Measurements from ENCODE around the gene FSTL5. TPM values are rescaled to one million over a fixed set of nuclear protein-coding genes. Genes with fewer than 3 reads are reported as not detected.

The FSTL5 gene
- total RNA-seq = not detected in 2 replicates

DNA sequence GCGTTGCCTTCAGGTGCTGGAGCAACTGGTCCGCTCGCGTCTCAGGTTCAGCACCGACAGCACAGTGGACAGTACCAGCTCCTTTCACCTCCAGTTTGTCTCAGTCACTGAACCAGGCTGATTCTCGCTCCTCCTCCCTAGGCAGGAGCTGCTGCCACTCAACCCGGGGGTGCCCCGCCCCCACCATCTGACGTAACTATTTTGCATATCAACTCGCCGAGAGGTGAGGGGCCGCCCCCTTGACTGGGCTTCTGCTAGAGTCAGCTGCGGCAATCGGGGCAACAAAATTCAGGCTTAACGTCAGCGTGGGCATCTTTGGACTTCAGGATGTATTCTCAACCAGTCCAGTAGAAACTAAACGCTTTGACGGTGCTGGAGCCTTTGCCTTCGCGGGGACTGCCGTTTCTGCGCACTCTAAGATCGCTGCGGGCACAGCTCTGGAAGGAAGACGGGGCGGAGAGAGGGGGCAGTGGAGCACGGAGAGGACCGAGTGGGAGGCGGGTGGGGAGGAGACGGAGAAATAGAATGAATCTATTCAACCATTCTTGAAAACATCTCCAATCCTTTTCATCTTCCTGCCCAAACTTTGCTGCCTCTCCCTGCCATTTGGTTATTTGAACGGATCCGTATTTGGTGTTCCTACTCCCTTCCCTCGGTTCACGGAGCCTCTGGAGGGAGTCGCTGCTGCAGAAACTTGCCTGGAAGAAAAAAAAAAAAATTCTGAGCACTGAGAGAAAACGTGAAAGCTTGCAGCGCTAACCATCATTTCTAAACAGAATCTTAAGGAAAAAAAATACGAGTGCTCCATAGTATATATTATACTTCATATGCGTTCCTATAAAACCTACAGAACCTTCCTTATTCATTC, at the start of gene FSTL5:
Gene FSTL5 (minus strand): TSS at position 109 of the 868 bp plus-strand sequence. CDS start 52,604 bp downstream, outside the sequence.

